GM18502 (cell line): ENCODE results near the gene DDX52.
"Not testable (repeated sequence)": the region's sequence is repeated elsewhere in the genome, so short reads cannot be mapped to it uniquely, and the experiment has no call there.

ENCODE experiments used
- ATAC-seq: cut with Tn5 transposase; IDR thresholded peaks from one replicate; pipeline ENCODE4 v1.9.1; 2021; ENCODE audit warnings: mild to moderate bottlenecking; ENCODE audit not compliant: unreplicated experiment, poor library complexity

DDX52 gene

GRCh38 chr17:37657202-37657601 is 14.0 kb upstream of the DDX52 start:
- ATAC-seq, result no peak

GRCh38 chr17:37651849-37652248 is 8.6 kb upstream of the DDX52 start:
- ATAC-seq, result no peak

DNA sequence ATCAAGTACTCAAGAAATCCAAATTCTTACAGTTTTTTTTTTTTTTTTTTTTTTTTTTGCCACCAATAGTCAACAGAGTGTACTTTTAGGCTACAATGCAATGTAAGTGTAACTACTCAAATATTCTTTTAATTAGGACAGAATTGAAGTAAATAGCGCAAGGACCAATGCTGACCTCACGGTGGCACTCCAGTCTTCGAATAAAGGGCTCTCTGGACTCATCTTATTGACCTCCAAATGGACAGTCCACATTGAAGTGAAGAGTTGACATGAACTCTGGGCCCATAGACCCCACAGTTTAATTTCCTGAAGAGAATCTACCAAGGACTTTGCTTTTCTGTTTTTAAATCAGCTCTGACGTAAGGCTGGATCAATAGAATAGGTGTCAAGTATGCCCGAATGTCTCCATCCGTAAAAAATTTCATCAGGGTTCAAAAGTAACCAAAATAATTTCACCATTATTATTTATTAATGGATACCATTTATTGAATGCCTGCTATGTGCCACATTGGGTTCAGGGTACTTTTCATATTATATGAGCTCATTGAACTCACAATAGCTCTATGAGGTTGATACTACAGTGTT is 7.3 kb upstream of the DDX52 start:
- ATAC-seq, result no peak

DNA sequence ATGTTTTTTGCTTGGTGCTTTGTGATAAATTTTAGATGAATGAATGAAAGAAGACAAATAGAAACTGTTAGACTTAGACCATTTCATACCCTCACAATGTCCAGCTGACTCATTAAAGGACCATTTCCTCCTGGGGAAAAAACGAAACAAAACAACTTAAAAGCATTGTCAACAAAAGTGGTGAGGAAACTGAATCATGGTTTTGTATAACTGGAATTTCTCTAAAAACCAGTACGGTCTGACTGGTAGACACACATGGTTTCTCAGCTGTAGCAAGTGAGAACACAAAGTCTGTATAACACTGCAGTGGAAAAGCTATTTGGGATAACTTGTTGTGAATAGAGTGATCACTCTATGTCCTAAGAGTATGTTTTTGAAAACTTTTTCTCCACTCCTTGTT is 5.3 kb upstream of the DDX52 start:
- ATAC-seq, result no peak

DNA sequence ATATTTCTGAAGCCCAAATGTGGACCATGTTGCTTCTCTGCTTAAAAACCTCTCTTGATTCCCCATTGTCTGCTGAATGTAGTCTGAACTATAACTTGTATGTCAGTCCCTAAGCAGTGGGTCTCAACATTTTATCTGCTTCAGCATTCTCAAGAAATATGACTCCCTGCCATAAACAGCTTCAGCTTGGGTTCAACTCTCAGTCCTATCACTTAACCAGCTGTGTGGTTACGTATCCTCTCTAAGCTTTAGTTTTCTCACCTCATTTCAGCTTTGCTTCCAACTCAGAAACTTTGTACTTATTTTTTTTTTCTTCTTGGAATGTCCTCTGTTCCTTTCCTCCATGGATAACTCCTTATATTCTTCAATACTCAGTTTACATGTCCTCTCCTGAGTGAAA is 4.6 kb upstream of the DDX52 start:
- no peak for ATAC-seq

DNA sequence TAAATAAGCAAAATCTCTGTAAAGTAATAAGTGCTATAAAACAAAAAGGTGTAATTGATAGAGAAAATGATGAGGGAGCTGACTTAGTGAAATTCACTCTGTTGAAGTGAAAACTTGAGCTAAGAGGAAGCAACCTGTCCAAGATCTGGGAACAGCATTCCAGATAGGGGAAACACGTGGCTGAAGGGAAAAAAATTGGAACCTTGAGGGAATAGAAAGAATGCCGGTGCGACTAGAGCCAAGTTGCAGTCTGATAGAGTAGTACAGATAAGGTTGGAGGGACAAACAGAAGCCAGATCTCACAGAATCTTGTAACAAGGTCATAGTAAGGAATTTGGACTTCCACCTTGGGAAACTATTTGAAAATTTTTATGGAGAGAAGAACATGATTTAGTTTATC is 623 bp upstream of the DDX52 start:
- ATAC-seq, result no peak

DNA sequence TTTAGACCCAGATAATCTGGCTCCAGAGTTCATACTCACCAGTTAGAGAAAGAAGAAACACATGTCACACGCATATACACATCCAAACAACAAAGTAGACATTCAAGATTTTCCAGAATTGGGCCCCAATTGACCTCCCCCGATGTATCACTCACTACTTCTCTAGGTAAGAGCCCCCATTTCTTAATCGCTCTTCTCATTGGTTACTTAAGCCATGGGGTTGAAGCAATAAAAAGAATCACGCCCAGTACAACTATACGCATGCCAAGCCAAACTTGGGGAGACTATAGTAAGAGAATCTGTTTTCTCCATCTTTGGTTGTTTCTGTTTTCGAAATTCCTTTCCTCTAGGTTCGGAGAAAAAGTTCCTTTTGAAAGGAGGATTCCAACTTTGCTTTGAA is 565 bp downstream of the DDX52 start:
- no peak for ATAC-seq

- no peak for ATAC-seq
Measured at GRCh38 chr17:37640015-37640414, 3.2 kb downstream of the DDX52 start.

DNA sequence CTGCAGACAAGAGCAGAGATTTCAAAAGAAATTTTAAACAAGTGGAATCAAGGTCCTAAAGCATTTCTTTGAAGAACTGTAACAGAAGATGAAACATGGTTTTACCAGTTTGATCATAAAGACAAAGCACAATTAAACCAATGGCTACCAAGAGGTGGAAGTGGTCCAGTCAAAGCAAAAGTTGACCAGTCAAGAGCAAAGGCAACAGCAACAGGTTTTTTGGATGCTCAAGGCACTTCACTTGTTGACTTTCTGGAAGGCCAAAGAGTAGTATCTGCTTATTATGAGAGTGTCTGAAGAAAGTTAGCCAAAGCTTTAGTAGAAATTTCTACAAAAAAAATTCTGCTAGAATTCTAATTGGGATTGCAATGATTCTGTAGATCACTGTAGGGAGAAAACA is 5.3 kb downstream of the DDX52 start:
- no peak for ATAC-seq

DNA sequence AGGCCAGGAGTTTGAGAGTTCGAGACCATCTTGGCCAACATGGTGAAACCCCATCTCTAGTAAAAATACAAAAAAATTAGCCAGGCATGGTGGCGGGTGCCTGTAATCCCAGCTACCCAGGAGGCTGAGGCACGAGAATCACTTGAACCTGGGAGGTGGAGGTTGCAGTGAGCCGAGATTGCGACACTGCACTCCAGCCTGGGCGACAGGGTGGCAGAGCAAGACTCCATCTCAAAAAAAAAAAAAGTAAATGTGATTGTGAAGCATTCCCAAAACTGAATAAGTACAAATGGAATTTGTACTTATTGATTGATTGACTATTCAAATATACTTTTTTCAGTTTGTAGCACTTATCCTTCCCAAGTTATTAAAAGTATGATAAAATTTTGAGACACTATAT is 26.8 kb downstream of the DDX52 start:
- ATAC-seq, result not testable (repeated sequence)

GRCh38 chr17:37614823-37615222 is 28.4 kb downstream of the DDX52 start:
- ATAC-seq, result no peak

DNA sequence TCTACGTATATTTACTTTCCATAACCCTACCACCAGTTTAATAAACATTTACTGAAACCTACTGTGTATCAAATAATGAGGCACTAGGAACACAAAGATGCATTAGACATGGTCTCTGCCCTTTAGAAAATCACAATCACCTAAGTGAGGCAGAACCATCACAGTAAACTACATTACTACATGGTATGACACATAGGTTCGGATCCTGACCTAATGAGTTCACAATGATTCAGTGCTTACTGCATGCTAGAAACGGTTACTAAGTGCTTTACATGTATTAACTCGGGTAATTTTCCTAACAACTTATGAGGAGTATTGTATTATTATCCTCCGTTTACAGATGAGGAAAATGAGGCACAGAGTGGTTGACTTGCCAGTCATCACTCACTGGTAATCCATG is 28.9 kb downstream of the DDX52 start:
- no peak for ATAC-seq

DNA sequence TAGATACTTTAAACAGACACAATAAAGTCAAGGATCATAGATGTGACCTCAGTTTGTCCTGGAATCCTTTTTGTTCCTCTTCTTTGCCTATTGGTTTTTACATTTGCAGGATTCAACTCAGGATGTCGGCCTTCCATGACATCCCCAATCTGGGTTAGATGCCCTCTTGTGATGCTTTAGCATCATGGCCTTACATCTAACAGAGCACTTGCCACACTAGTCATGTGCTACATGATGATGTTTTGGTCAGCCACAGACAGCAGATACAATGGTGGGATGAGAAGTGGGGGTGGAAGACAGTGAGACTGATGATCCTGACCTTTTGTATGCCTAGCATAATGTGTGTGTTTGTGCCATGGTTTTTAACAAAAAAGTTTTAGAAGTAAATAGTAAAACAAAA is 32.3 kb downstream of the DDX52 start:
- ATAC-seq, result no peak

DNA sequence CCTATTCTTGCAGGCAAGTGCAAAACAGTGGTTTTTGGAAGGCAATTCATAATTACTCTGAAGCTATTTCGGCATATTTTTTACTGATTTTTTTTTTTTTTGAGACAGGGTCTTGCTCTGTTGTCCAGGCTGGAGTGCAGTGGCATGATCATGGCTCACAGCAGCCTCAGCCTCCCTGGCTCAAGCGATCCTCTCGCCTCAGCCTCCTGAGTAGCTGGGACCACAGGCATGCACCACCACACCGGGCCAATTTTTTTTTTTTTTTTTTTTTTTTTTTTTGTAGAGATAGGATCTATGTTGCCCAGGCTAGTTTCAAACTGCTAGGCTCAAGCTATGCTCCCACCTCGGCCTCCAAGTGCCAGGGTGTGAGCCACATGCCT is 33.2 kb downstream of the DDX52 start:
- not testable (repeated sequence) for ATAC-seq

- ATAC-seq, result peak; percentile 87
Measured at GRCh38 chr17:37609170-37610040, 33.8 kb downstream of the DDX52 start, which contains the start of gene SYNRG. Gene SYNRG, minus strand, starts transcription at chr17:37609418. Its CDS starts 63 bp downstream, at chr17:37609355.

GRCh38 chr17:37608351-37609169 is 34.7 kb downstream of the DDX52 start:
- no peak for ATAC-seq

GRCh38 chr17:37607637-37608331 is 35.5 kb downstream of the DDX52 start:
- ATAC-seq, result no peak

DNA sequence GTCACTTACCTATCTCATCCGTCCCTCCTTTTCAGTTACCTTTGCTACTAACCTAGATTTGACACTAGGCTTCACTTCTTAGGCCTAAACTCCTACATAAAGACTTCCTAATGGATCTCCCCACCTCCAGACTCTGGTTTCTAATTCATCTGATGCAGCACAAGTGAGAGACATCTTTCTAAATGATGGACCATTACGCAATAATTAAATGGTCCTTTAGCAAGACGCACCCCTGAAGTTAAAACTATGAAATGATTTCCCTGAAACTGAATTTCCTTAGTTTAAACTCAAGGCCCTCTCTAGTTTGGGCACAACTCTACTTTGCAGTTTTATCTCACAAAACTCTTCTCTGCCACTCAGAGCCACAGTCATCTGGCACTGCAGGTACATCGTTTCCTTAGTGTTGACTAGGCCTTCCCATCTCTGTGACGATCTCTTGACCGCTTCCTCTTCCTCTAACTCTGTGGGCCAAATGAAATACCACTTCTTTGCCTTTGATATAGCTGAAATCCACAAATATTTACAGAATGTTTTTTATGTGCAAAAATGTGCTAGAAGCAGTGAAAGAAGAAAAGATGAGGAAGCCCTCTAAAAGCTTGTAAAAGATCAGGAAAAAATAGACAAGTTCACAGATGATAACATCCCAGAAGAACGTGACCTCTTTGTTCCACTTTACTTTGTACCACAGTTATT is 37.3 kb downstream of the DDX52 start:
- no peak for ATAC-seq

DNA sequence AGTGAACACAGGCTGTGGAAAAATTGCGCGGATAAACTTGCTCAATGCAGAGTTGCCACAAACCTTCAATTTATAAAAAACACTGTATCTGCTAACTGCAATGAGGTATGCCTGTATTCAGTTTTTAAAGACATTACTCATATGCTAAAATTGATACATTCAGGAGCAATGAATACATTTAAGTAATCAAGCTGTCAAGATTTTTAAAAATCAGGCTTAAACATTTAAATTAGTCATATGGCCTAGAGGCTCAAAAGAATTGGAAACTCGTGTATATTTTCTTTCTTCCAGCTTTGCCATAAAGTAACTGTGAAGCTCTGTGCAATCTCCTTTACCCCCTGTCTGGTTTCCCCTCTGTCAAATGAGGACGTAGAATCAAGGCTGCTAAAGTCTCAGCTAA is 38.2 kb downstream of the DDX52 start:
- no peak for ATAC-seq

- no peak for ATAC-seq
Measured at GRCh38 chr17:37604556-37604955, 38.7 kb downstream of the DDX52 start.
